HG03064 (cell line): ENCODE measurements around the gene FKBP4.
"Not testable (repeated sequence)": the region's sequence is repeated elsewhere in the genome, so short reads cannot be mapped to it uniquely, and the experiment has no call there.

Source experiments
- ATAC-seq: cut with Tn5 transposase; IDR thresholded peaks from one replicate; pipeline ENCODE4 v1.9.1; 2021; ENCODE audit warnings: low read depth; ENCODE audit not compliant: unreplicated experiment

Gene FKBP4

GRCh38 chr12:2794736-2795289, at the start of gene FKBP4:
FKBP4 (plus strand) TSS chr12:2794970; CDS start chr12:2795140, 170 bp downstream.
- peak; percentile 75 for ATAC-seq

GRCh38 chr12:2745655-2746054, 49.1 kb upstream of the FKBP4 start:
- ATAC-seq, result no peak

- no peak for ATAC-seq
Measured at GRCh38 chr12:2749580-2749979, 45.2 kb upstream of the FKBP4 start.

GRCh38 chr12:2750185-2750584, 44.6 kb upstream of the FKBP4 start:
- no peak for ATAC-seq

- no peak for ATAC-seq
Measured at GRCh38 chr12:2751230-2751629, 43.5 kb upstream of the FKBP4 start.

GRCh38 chr12:2751686-2752085, 43.1 kb upstream of the FKBP4 start:
- ATAC-seq, result no peak

- no peak for ATAC-seq
Measured at GRCh38 chr12:2752676-2753371, 41.9 kb upstream of the FKBP4 start.

GRCh38 chr12:2753536-2753935, 41.2 kb upstream of the FKBP4 start:
- no peak for ATAC-seq

- no peak for ATAC-seq
Measured at GRCh38 chr12:2754208-2754607, 40.6 kb upstream of the FKBP4 start.

- ATAC-seq, result no peak
Measured at GRCh38 chr12:2756756-2757155, 38.0 kb upstream of the FKBP4 start.

GRCh38 chr12:2759733-2760132, 35.0 kb upstream of the FKBP4 start:
- ATAC-seq, result no peak

- ATAC-seq, result no peak
Measured at GRCh38 chr12:2764398-2764797, 30.4 kb upstream of the FKBP4 start.

GRCh38 chr12:2765052-2765451, 29.7 kb upstream of the FKBP4 start:
- no peak for ATAC-seq

GRCh38 chr12:2765608-2766007, 29.2 kb upstream of the FKBP4 start:
- ATAC-seq, result no peak

GRCh38 chr12:2768224-2768961, 26.4 kb upstream of the FKBP4 start:
- no peak for ATAC-seq

GRCh38 chr12:2769866-2770533, 24.8 kb upstream of the FKBP4 start:
- ATAC-seq, result no peak

GRCh38 chr12:2770544-2770943, 24.2 kb upstream of the FKBP4 start:
- not testable (repeated sequence) for ATAC-seq

GRCh38 chr12:2772370-2772769, 22.4 kb upstream of the FKBP4 start:
- ATAC-seq, result no peak

- no peak for ATAC-seq
Measured at GRCh38 chr12:2773199-2773875, 21.4 kb upstream of the FKBP4 start.

- no peak for ATAC-seq
Measured at GRCh38 chr12:2775431-2775830, 19.3 kb upstream of the FKBP4 start.
